ENCODE measurements around the gene ALPL.

GRCh38 chr1:21497466-21498061 lies 11.7 kb upstream of the ALPL start:
- no peak for TF ChIP-seq CTCF (IDR thresholded peaks at IDR 0.05)
- TF ChIP-seq EP300 (IDR thresholded peaks at IDR 0.05), result no peak
- TF ChIP-seq POLR2AphosphoS5 (IDR thresholded peaks at IDR 0.05), result no peak
